H1 (cell line): Measurements from ENCODE around the gene SNAP25. TPM values are rescaled to one million over a fixed set of nuclear protein-coding genes. Genes with fewer than 3 reads are reported as not detected.

Source experiments
- CBX8 ChIP-seq: fragments of 300-800, 300-1000 bp; sonication (generic); IDR thresholded peaks from 2 replicates; pipeline ENCODE4 v1.7.1; 2016; ENCODE audit warnings: low read depth, low read length, borderline replicate concordance
- CREB1 ChIP-seq: IDR thresholded peaks from 2 replicates; pipeline ENCODE4 v1.6.1; 2012; ENCODE audit warnings: inconsistent platforms
- FOSL1 ChIP-seq: IDR thresholded peaks from 2 replicates; pipeline ENCODE4 v1.6.1; 2011; ENCODE audit warnings: mild to moderate bottlenecking, low read depth, low read length, moderate library complexity; ENCODE audit not compliant: insufficient read depth
- HDAC6 ChIP-seq: IDR thresholded peaks from one replicate; pipeline ENCODE4 v1.7.1; 2012; ENCODE audit warnings: low read depth, mild to moderate bottlenecking, inconsistent platforms, low read length, moderate library complexity
- RFX5 ChIP-seq: IDR thresholded peaks from 2 replicates; pipeline ENCODE4 v1.6.1; 2011; ENCODE audit warnings: low read depth, low read length, improper control_type of control experiment, borderline replicate concordance
- RNF2 ChIP-seq: fragments of 200-900, 300-1000 bp; sonication (generic); IDR thresholded peaks from 2 replicates; pipeline ENCODE4 v1.7.1; 2016; ENCODE audit warnings: borderline replicate concordance, low read depth, mild to moderate bottlenecking, antibody characterized with exemption, low read length; ENCODE audit not compliant: poor library complexity, severe bottlenecking; ENCODE audit errors: missing control alignments
- SIX5 ChIP-seq: IDR thresholded peaks from 2 replicates; pipeline ENCODE4 v1.6.1; 2011; ENCODE audit warnings: mild to moderate bottlenecking, low read depth, low read length
- polyA plus RNA-seq, 7 experiments: library from polyadenylated mRNA; depleted of rRNA in 3 of 7; stranded (reverse) in 5 of 7; unstranded in 2 of 7; fragments of >200 nt in 5 of 7; fragments of 200-250 nt in 2 of 7; gene quantifications; 1 replicate in 5 of 7; 2 replicates in 1 of 7; 4 replicates in 1 of 7; pipeline versions ENCODE4 v1.2.1 to v1.2.3, GENCODE V29; 2011 to 2013; ENCODE audit warnings: missing spikeins in 2 of 7, mixed read lengths in 2 of 7
- total RNA-seq: library from RNA; stranded (reverse); fragmentation: NEBNext Ultra II Directional; extraction: Animal tissue kit (Norgen Biotek cat#: 25700); gene quantifications from 2 replicates; pipeline ENCODE4 v1.2.1, GENCODE V29; 2021

Gene SNAP25
- total and polyA plus RNA-seq, 2 of the 8 experiments (the other 6 are each of a cell fraction or from before 2014, with no cell fraction given) = 0.51 to 0.52 TPM

GRCh38 chr20:10328897-10329255, 110.2 kb downstream of the SNAP25 start (continued):
- no peak for TF ChIP-seq CREB1
- no peak for TF ChIP-seq HDAC6
- no peak for TF ChIP-seq CBX8
- TF ChIP-seq SIX5 = no peak
- TF ChIP-seq RFX5 = no peak
- TF ChIP-seq FOSL1 = no peak
- TF ChIP-seq RNF2 = no peak
